ENCODE data around the gene RFC5.

The RFC5 gene

GRCh38 chr12:117981267-117981666 is 35.2 kb upstream of the RFC5 start:
- no peak for TF ChIP-seq POLR2AphosphoS5 (IDR thresholded peaks at IDR 0.05; ENCODE audit: low read depth, low read length)
- TF ChIP-seq REST (IDR thresholded peaks at IDR 0.05; ENCODE audit: insufficient read depth in 1 of 2, low read depth in 2 of 2, low read length in 2 of 2): no peak
- no peak for TF ChIP-seq SIN3A (IDR thresholded peaks at IDR 0.05; ENCODE audit: borderline replicate concordance, insufficient read depth, low read length)
- no peak for TF ChIP-seq TAF1 (IDR thresholded peaks at IDR 0.05; ENCODE audit: borderline replicate concordance, insufficient read depth, low read length)
- TF ChIP-seq FOXP2 (optimal IDR thresholded peaks at IDR 0.05; ENCODE audit: borderline replicate concordance, extremely low read depth, extremely low read length, insufficient read depth): no peak

GRCh38 chr12:117985182-117985581 is 31.3 kb upstream of the RFC5 start:
- TF ChIP-seq FOXP2 (optimal IDR thresholded peaks at IDR 0.05; ENCODE audit: borderline replicate concordance, extremely low read depth, extremely low read length, insufficient read depth) (no peak), REST (IDR thresholded peaks at IDR 0.05; ENCODE audit: insufficient read depth in 1 of 2, low read depth in 2 of 2, low read length in 2 of 2) (no peak), POLR2AphosphoS5 (IDR thresholded peaks at IDR 0.05; ENCODE audit: low read depth, low read length) (no peak), TAF1 (IDR thresholded peaks at IDR 0.05; ENCODE audit: borderline replicate concordance, insufficient read depth, low read length) (no peak), SIN3A (IDR thresholded peaks at IDR 0.05; ENCODE audit: borderline replicate concordance, insufficient read depth, low read length) (no peak)

GRCh38 chr12:117986705-117987469 is 29.6 kb upstream of the RFC5 start:
- no peak for TF ChIP-seq POLR2AphosphoS5 (IDR thresholded peaks at IDR 0.05; ENCODE audit: low read depth, low read length)
- TF ChIP-seq FOXP2 (optimal IDR thresholded peaks at IDR 0.05; ENCODE audit: borderline replicate concordance, extremely low read depth, extremely low read length, insufficient read depth): no peak
- no peak for TF ChIP-seq TAF1 (IDR thresholded peaks at IDR 0.05; ENCODE audit: borderline replicate concordance, insufficient read depth, low read length)
- no peak for TF ChIP-seq SIN3A (IDR thresholded peaks at IDR 0.05; ENCODE audit: borderline replicate concordance, insufficient read depth, low read length)
- no peak for TF ChIP-seq REST (IDR thresholded peaks at IDR 0.05; ENCODE audit: insufficient read depth in 1 of 2, low read depth in 2 of 2, low read length in 2 of 2)

- TF ChIP-seq POLR2AphosphoS5 (IDR thresholded peaks at IDR 0.05; ENCODE audit: low read depth, low read length) (no peak), SIN3A (IDR thresholded peaks at IDR 0.05; ENCODE audit: borderline replicate concordance, insufficient read depth, low read length) (no peak), FOXP2 (optimal IDR thresholded peaks at IDR 0.05; ENCODE audit: borderline replicate concordance, extremely low read depth, extremely low read length, insufficient read depth) (no peak), REST (IDR thresholded peaks at IDR 0.05; ENCODE audit: insufficient read depth in 1 of 2, low read depth in 2 of 2, low read length in 2 of 2) (no peak), TAF1 (IDR thresholded peaks at IDR 0.05; ENCODE audit: borderline replicate concordance, insufficient read depth, low read length) (no peak)
These were observed 21.7 kb upstream of the RFC5 start for GRCh38 chr12:117994551-117995438.
